NB4 (cell line): Measurements from ENCODE around the gene HIRA.

ENCODE experiments used
- CTCF ChIP-seq: IDR thresholded peaks from one replicate; pipeline ENCODE4 v1.5.1; 2012; ENCODE audit warnings: low read depth, low read length
- POLR2A ChIP-seq: IDR thresholded peaks from 2 replicates; pipeline ENCODE4 v1.6.1; 2011; ENCODE audit warnings: mild to moderate bottlenecking; ENCODE audit not compliant: insufficient read length; ENCODE audit errors: extremely low read depth

- TF ChIP-seq CTCF (no peak), POLR2A (no peak)
Measured at GRCh38 chr22:19331474-19331873, 100.1 kb downstream of the HIRA start.
